Right hindlimb (tissue), 1 donor: ENCODE measurements around the gene KPNA2.
A peak's percentile ranks its signal among the peaks of the same experiment; 100 is the strongest.
"Not testable (repeated sequence)": the region's sequence is repeated elsewhere in the genome, so short reads cannot be mapped to it uniquely, and the experiment has no call there.

Experiments used
- DNase-seq: peaks from one replicate; pipeline ENCODE4 v3.0.0-alpha.2; 2018

Gene KPNA2

GRCh38 chr17:68020409-68020756 is 15.2 kb upstream of the KPNA2 start:
- DNase-seq, result no peak

GRCh38 chr17:68020791-68021190 is 14.7 kb upstream of the KPNA2 start:
- DNase-seq, result not testable (repeated sequence)

- no peak for DNase-seq
Measured at GRCh38 chr17:68021963-68022362, 13.6 kb upstream of the KPNA2 start.

- DNase-seq, result not testable (repeated sequence)
Measured at GRCh38 chr17:68022547-68022946, 13.0 kb upstream of the KPNA2 start.

- no peak for DNase-seq
Measured at GRCh38 chr17:68029512-68030215, 5.9 kb upstream of the KPNA2 start.

- no peak for DNase-seq
Measured at GRCh38 chr17:68033636-68034451, 1.7 kb upstream of the KPNA2 start.

GRCh38 chr17:68034452-68034776 is 1.1 kb upstream of the KPNA2 start:
- DNase-seq, result no peak

GRCh38 chr17:68035131-68035522 is 408 bp upstream of the KPNA2 start:
- DNase-seq, result no peak

- DNase-seq, result no peak
Measured at GRCh38 chr17:68036304-68037147, 991 bp downstream of the KPNA2 start.

- no peak for DNase-seq
Measured at GRCh38 chr17:68047153-68047846, 11.8 kb downstream of the KPNA2 start.

GRCh38 chr17:68047890-68048542 is 12.5 kb downstream of the KPNA2 start:
- DNase-seq, result not testable (repeated sequence)

GRCh38 chr17:68048996-68049395 is 13.5 kb downstream of the KPNA2 start:
- no peak for DNase-seq

- not testable (repeated sequence) for DNase-seq
Measured at GRCh38 chr17:68049812-68050437, 14.4 kb downstream of the KPNA2 start.

GRCh38 chr17:68051321-68052312 is 16.1 kb downstream of the KPNA2 start:
- DNase-seq, result not testable (repeated sequence)

GRCh38 chr17:68052810-68053209 is 17.3 kb downstream of the KPNA2 start:
- DNase-seq, result no peak

- peak; percentile 68 for DNase-seq
Measured at GRCh38 chr17:68053231-68054013, 17.9 kb downstream of the KPNA2 start.

- peak; percentile 74 for DNase-seq
Measured at GRCh38 chr17:68054296-68054900, 18.9 kb downstream of the KPNA2 start.

GRCh38 chr17:68057531-68057952 is 22.0 kb downstream of the KPNA2 start:
- DNase-seq, result no peak

- no peak for DNase-seq
Measured at GRCh38 chr17:68060336-68060735, 24.8 kb downstream of the KPNA2 start.
